Central memory CD4-positive, alpha-beta T cell (primary cell): ENCODE data around the gene TAS2R60.
"Not testable (repeated sequence)": the region's sequence is repeated elsewhere in the genome, so short reads cannot be mapped to it uniquely, and the experiment has no call there.

Experiments used
- DNase-seq: peaks from one replicate; pipeline ENCODE4 v3.0.0; 2022

Gene TAS2R60

GRCh38 chr7:143411976-143412708, 31.1 kb upstream of the TAS2R60 start:
- no peak for DNase-seq

- no peak for DNase-seq
Observed at GRCh38 chr7:143413123-143413522, 30.1 kb upstream of the TAS2R60 start.

- not testable (repeated sequence) for DNase-seq
Observed at GRCh38 chr7:143415209-143415608, 28.0 kb upstream of the TAS2R60 start.

GRCh38 chr7:143415742-143416397, 27.4 kb upstream of the TAS2R60 start:
- DNase-seq: no peak

- peak; percentile 46 for DNase-seq
Observed at GRCh38 chr7:143416565-143417149, 26.6 kb upstream of the TAS2R60 start.

- no peak for DNase-seq
Observed at GRCh38 chr7:143417734-143418383, 25.4 kb upstream of the TAS2R60 start.

- no peak for DNase-seq
Observed at GRCh38 chr7:143418681-143419458, 24.4 kb upstream of the TAS2R60 start.

- no peak for DNase-seq
Observed at GRCh38 chr7:143419880-143420279, 23.4 kb upstream of the TAS2R60 start.

GRCh38 chr7:143420624-143421023, 22.6 kb upstream of the TAS2R60 start:
- DNase-seq: not testable (repeated sequence)

GRCh38 chr7:143422033-143422432, 21.2 kb upstream of the TAS2R60 start:
- no peak for DNase-seq

GRCh38 chr7:143424476-143424875, 18.8 kb upstream of the TAS2R60 start:
- not testable (repeated sequence) for DNase-seq

GRCh38 chr7:143426479-143427142, 16.6 kb upstream of the TAS2R60 start:
- no peak for DNase-seq

GRCh38 chr7:143429770-143430698, 13.2 kb upstream of the TAS2R60 start:
- DNase-seq: no peak

GRCh38 chr7:143431109-143431508, 12.1 kb upstream of the TAS2R60 start:
- DNase-seq: no peak

- DNase-seq: no peak
Observed at GRCh38 chr7:143433759-143434158, 9.5 kb upstream of the TAS2R60 start.

GRCh38 chr7:143434660-143435059, 8.6 kb upstream of the TAS2R60 start:
- DNase-seq: no peak

- no peak for DNase-seq
Observed at GRCh38 chr7:143435266-143435665, 8.0 kb upstream of the TAS2R60 start.

GRCh38 chr7:143436325-143436946, 6.8 kb upstream of the TAS2R60 start:
- no peak for DNase-seq

- DNase-seq: no peak
Observed at GRCh38 chr7:143437578-143437977, 5.7 kb upstream of the TAS2R60 start.

GRCh38 chr7:143439866-143440265, 3.4 kb upstream of the TAS2R60 start:
- DNase-seq: no peak
